NCI-H1417 (cell line): Measurements from ENCODE around the gene CYP4A22.
"Not testable (repeated sequence)": the region's sequence is repeated elsewhere in the genome, so short reads cannot be mapped to it uniquely, and the experiment has no call there.

Experiments
- DNase-seq, 3 experiments: peaks; one replicate each; lab custom pipeline; 2025; lab: John Stamatoyannopoulos, UW

Gene CYP4A22

GRCh38 chr1:47156457-47156856, 19.2 kb downstream of the CYP4A22 start:
- not testable (repeated sequence) for DNase-seq

- not testable (repeated sequence) for DNase-seq
Measured at GRCh38 chr1:47157957-47158356, 20.7 kb downstream of the CYP4A22 start.

- no peak for DNase-seq
Measured at GRCh38 chr1:47160716-47161115, 23.5 kb downstream of the CYP4A22 start.

- DNase-seq: no peak
Measured at GRCh38 chr1:47161298-47162040, 24.2 kb downstream of the CYP4A22 start.

DNA sequence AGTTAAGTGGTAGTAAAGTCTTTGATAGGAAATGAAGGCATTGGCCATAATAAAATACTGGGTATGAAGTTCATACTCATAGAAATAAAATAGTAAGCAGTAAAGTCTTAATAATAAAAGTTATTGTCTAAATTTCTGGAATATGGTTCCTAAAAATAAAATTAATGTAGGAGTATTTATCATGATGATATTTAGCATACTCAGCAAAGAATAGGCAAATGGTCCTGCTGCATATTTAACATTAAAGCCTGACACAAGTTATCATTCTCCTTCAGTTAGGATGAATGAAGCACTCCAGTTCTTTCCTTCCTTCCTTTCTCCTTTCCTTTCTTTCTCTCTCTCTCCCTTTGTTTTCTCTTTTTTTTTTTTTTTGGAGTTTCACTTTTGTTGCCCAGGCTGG, 27.3 kb downstream of the CYP4A22 start:
- no peak for DNase-seq

DNA sequence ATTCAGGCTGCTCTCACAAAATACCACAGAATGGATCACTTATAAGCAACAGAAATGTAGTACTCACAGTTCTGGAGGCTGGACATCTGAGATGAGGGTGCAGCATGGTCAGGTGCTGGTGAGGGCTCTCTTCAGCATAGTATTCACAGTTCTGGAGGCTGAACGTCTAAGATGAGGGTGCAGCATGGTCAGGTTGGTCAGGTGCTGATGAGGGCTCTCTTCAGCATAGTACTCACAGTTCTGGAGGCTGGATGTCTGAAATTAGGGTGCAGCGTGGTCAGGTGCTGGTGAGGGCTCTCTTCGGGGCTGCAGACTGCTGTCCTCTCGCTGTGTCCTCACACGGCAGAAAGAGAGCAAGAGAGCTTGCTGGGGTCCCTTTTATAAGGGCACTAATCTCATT, 35.5 kb downstream of the CYP4A22 start:
- no peak for DNase-seq

- DNase-seq: no peak
Measured at GRCh38 chr1:47174656-47175020, 37.4 kb downstream of the CYP4A22 start.

DNA sequence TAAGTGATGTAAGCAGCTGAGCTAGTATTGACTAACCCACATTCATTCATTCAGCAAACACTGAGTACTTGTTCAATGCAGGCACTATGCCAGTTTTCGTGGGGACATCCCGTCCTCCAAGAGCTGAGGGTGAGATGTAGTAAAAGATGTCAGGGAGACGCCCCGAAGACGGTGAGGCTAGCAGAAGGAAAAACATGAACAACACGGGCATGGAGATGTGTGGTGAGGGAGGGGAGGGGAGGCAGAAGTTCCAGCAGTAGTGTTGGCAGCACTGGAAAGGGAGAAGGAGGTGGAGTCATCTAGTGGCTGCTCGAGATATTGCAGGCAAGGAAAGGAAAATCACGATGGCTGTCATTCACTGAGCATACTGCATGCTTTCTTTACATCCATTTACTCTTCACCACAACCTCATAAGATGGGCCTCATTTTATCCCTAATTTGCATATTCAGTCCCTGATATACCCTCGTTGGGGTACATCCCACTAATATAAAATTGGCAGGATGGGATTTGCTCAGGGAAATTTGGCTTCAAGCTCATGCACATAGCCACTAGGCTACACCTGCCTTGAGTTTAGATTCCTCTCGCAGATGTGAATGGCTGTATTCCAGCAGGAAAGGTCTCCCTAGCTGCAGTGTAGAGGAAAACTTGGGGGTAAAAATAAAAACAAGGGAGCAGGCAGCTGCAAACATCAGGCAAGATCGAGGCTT, 38.1 kb downstream of the CYP4A22 start:
- DNase-seq: peak; percentile 37 to 77 (median 41)

DNA sequence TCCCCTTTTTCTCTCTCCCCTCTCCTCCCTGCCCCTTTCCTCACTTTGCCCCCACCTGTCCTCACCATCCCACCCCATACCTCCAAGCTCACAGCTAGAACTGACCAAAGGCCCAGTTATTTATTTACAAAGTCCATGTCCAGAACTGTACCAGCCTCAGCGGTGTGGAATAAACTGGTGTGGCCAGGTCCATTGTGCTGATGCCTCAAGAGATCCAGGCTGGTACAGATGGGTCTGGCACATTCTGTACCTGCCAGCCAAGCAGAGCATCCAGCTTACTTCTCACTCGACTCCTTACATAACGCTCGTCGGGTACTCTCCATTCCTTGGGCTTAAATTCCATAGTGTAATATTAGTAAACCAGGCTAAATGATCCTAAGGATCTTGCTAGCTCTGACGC, 40.8 kb downstream of the CYP4A22 start:
- no peak for DNase-seq

- DNase-seq: peak in 1 of 3 experiments; percentile 27
Measured at GRCh38 chr1:47178654-47179016, 41.4 kb downstream of the CYP4A22 start.

GRCh38 chr1:47179017-47179987, 42.1 kb downstream of the CYP4A22 start:
- DNase-seq: peak; percentile 73 to 87 (median 85)

DNA sequence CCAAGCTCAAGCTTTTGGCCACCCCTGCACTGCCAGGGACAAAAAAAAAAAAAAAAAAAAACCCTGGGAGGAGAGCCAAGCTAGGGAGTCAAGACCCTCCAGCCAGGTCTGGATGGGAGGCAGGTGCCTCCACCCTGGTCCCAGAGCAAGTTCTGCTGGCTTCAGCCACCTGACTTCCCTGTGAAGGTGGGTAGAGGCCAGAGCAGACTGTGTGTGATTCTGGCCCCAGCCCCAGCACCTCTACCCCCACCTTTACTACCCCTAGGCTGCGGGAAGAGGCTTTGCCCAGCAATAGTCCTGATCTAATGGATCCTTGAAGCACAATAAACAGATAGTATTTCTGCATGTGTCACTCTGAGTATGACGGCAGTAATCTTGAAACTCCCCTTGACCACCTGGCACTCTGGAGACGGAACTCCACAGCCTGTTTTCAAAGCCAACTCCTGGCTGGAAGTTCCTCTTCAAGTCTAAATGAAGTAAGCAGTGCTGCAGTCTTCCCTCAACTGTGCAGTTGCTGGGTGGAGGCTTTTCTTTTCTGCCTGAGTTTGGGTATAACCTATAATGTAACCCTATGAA, 42.8 kb downstream of the CYP4A22 start:
- DNase-seq: no peak

DNA sequence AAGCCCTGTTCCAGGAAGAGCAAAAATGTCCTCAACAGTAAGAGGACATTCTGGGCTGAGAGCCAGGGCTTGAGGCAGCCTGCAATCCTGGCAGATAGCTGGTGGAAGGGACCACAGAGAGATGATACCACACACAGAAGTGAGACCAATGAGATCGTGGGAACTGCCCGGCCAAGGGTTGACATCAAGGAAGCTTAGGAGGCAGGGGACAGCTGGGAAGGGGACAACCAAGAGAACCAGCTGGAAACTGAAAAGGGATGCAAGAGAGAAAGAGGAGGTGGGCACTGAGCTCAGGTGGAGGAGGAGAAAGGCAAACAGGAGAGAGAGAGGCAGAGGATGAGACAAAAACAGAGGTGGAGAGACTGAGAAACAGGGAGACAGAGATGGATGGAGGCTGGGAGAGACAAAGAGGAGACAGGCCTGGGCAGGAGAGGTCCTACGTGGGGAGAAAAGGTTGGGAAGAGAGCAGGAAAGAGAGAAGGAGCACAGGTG, 43.4 kb downstream of the CYP4A22 start:
- DNase-seq: no peak

- no peak for DNase-seq
Measured at GRCh38 chr1:47181095-47181954, 44.1 kb downstream of the CYP4A22 start.

GRCh38 chr1:47181955-47182675, 44.9 kb downstream of the CYP4A22 start:
- DNase-seq: no peak

- DNase-seq: no peak
Measured at GRCh38 chr1:47182676-47183235, 45.5 kb downstream of the CYP4A22 start.

DNA sequence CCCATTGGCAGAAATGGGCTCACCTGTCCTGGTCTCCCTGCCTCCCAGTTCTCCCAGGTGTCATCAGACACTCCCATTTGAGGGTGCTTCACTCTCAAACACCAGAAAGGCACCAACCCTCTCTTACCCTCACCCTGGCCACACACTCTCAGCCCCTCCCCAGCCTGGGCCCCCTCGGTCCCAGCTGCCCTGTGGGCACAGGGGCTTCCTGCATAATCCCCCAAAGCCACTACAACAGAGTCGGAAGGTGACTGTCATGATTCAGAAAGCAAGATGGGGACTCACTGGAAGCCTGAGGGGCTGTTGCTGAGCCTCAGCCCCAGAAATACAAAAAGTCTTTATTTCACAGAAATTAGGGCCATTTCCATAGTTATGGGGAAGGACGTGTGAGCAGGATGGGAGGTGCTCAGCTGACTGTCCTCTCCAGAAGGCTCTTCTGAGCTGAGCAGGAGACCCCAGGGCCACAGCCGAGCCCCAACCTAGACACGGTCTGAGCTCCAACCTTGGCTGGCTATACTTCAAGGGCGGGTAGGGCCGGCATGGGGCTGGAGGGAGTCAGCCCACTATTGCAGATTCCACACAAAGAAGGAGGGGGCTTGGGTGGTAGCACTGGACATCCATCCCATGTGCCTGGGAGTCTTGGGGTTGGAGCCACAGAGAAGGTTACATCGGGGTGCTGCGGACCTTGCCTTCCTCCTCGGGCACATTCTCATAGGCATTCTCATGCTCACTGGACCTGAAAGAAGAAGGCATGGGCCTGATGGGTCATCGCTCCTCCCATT, 46.3 kb downstream of the CYP4A22 start:
- DNase-seq: no peak

DNA sequence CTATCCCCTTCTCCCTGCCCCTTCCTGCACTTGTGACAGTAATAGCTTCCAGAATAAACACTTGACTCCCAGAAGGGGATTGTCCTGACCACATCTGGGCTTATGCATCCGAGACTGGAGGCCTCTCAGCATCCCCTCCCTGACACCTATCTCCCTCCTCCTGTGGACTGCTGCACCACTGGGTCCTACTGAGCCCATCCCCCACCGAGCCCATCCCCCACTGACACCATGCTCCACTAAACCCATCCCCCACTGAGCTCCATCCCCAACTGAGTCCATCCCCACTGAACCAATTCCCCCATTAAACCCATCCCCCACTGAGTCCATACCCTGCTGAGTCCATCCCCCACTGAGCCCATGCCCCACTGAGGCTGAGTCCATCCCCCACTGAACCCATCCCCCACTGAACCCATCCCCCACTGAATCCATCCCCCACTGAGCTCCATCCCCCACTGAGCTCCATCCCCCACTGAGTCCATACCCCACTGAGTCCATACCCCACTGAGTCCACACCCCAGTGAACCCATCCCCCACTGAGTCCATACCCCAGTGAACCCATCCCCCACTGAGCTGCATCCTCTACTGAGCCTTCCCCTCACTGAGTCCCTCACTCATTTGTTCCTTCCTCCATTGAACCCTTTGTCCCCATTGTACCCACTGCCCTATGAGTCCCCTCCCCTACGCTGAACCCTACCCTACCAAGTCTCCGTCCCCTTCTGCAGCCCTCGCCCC, 47.0 kb downstream of the CYP4A22 start:
- peak; percentile 3 to 34 (median 17) for DNase-seq
